ENCODE measurements around the gene PPFIBP2. TPM values are rescaled to one million over a fixed set of nuclear protein-coding genes. Genes with fewer than 3 reads are reported as not detected.

The PPFIBP2 gene
- total RNA-seq, 1 experiment from 2014 or later, result 5.7 TPM

- TF ChIP-seq EZH2 (IDR thresholded peaks at IDR 0.05; ENCODE audit: borderline replicate concordance, low read depth, low read length, poor library complexity, severe bottlenecking), result no peak
- TF ChIP-seq, protein P1, sequence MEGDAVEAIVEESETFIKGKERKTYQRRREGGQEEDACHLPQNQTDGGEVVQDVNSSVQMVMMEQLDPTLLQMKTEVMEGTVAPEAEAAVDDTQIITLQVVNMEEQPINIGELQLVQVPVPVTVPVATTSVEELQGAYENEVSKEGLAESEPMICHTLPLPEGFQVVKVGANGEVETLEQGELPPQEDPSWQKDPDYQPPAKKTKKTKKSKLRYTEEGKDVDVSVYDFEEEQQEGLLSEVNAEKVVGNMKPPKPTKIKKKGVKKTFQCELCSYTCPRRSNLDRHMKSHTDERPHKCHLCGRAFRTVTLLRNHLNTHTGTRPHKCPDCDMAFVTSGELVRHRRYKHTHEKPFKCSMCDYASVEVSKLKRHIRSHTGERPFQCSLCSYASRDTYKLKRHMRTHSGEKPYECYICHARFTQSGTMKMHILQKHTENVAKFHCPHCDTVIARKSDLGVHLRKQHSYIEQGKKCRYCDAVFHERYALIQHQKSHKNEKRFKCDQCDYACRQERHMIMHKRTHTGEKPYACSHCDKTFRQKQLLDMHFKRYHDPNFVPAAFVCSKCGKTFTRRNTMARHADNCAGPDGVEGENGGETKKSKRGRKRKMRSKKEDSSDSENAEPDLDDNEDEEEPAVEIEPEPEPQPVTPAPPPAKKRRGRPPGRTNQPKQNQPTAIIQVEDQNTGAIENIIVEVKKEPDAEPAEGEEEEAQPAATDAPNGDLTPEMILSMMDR (conservative IDR thresholded peaks at IDR 0.05; ENCODE audit: low read depth, low read length), result no peak
- Histone ChIP-seq H3K27ac (ENCODE audit: low read depth, low read length, poor library complexity, severe bottlenecking) (no peak overlapping the region), H3K4me1 (ENCODE audit: insufficient read depth, low read length, poor library complexity, severe bottlenecking) (no peaks in the 10 kb centered on the region), H3K4me3 (ENCODE audit: low read depth, low read length, poor library complexity, severe bottlenecking) (no peak overlapping the region), H3K36me3 (ENCODE audit: insufficient read depth, low read length, poor library complexity, severe bottlenecking) (no peaks in the 10 kb centered on the region), H3K9me3 (ENCODE audit: low read depth, low read length, poor library complexity, severe bottlenecking) (no peaks in the 10 kb centered on the region), H3K27me3 (replicated peaks; ENCODE audit: insufficient read depth, low read depth, low read length, poor library complexity) (peaks cover 18% of the 10 kb centered on the region)
- no TSS peak for BruUV-seq (replicated peaks)
- ChIA-PET CTCF (no interaction called here), POLR2A (ENCODE audit: low non-redundant PET) (no interaction called here)
- intact Hi-C loops (cut with micrococcal nuclease; ENCODE audit: unreplicated experiment), result loop anchor here (5.0 to 10.0 kb wide), 4 partner anchors 180 to 880 kb away; partner anchors contain the start of gene PPFIBP2
- DNase-seq (ENCODE audit: low spot score), result no peak
These were observed 178.6 kb downstream of the PPFIBP2 start for GRCh38 chr11:7692426-7692825.

GRCh38 chr11:7694235-7694634, 180.4 kb downstream of the PPFIBP2 start:
- no peak overlapping the region for H3K4me3 ChIP-seq (ENCODE audit: low read depth, low read length, poor library complexity, severe bottlenecking)
- H3K27me3 ChIP-seq (replicated peaks; ENCODE audit: insufficient read depth, low read depth, low read length, poor library complexity), result peaks cover 26% of the 10 kb centered on the region
- no peaks in the 10 kb centered on the region for H3K9me3 ChIP-seq (ENCODE audit: low read depth, low read length, poor library complexity, severe bottlenecking)
- TF ChIP-seq, protein P1 (conservative IDR thresholded peaks at IDR 0.05; ENCODE audit: low read depth, low read length), result no peak
- POLR2A ChIA-PET (ENCODE audit: low non-redundant PET), result no interaction called here
- no peaks in the 10 kb centered on the region for H3K36me3 ChIP-seq (ENCODE audit: insufficient read depth, low read length, poor library complexity, severe bottlenecking)
- intact Hi-C loops (cut with micrococcal nuclease; ENCODE audit: unreplicated experiment), result loop anchor here (5.0 to 10.0 kb wide), 4 partner anchors 182 to 882 kb away; partner anchors contain the start of gene PPFIBP2
- CTCF ChIA-PET, result interaction anchor here (0.6 to 0.7 kb wide), 4 partner anchors 17 to 122 kb away, joined by 4 to 21 read pairs (median 10); no protein-coding TSS in a partner anchor
- H3K27ac ChIP-seq (ENCODE audit: low read depth, low read length, poor library complexity, severe bottlenecking), result no peak overlapping the region
- DNase-seq (ENCODE audit: low spot score), result no peak
- no TSS peak for BruUV-seq (replicated peaks)
- H3K4me1 ChIP-seq (ENCODE audit: insufficient read depth, low read length, poor library complexity, severe bottlenecking), result no peaks in the 10 kb centered on the region

GRCh38 chr11:7696424-7696823, 182.6 kb downstream of the PPFIBP2 start:
- Histone ChIP-seq H3K4me3 (ENCODE audit: low read depth, low read length, poor library complexity, severe bottlenecking) (no peak overlapping the region), H3K4me1 (ENCODE audit: insufficient read depth, low read length, poor library complexity, severe bottlenecking) (no peaks in the 10 kb centered on the region), H3K27me3 (replicated peaks; ENCODE audit: insufficient read depth, low read depth, low read length, poor library complexity) (peaks cover 26% of the 10 kb centered on the region), H3K9me3 (ENCODE audit: low read depth, low read length, poor library complexity, severe bottlenecking) (no peaks in the 10 kb centered on the region), H3K36me3 (ENCODE audit: insufficient read depth, low read length, poor library complexity, severe bottlenecking) (no peaks in the 10 kb centered on the region), H3K27ac (ENCODE audit: low read depth, low read length, poor library complexity, severe bottlenecking) (no peak overlapping the region)
- no TSS peak for BruUV-seq (replicated peaks)
- intact Hi-C loops (cut with micrococcal nuclease; ENCODE audit: unreplicated experiment), result loop anchor here (10.0 kb wide), 1 partner anchor 398 kb away; no protein-coding TSS in a partner anchor
- DNase-seq (ENCODE audit: low spot score), result no peak
- POLR2A ChIA-PET (ENCODE audit: low non-redundant PET), result no interaction called here
- CTCF ChIA-PET, result no interaction called here
- no peak for TF ChIP-seq EZH2 (IDR thresholded peaks at IDR 0.05; ENCODE audit: borderline replicate concordance, low read depth, low read length, poor library complexity, severe bottlenecking)
- TF ChIP-seq, protein P1 (conservative IDR thresholded peaks at IDR 0.05; ENCODE audit: low read depth, low read length), result no peak

Other genes starting within 250 kb of the PPFIBP2 start
- not detected in 2 replicates for gene OLFML1, start 28.5 kb upstream of the PPFIBP2 start, total RNA-seq (2021)
- gene CYB5R2, start 159.5 kb downstream of the PPFIBP2 start, total RNA-seq (2021), result 6.2 and 6.9 TPM in 2 replicates
- not detected in 2 replicates for gene OVCH2, start 192.5 kb downstream of the PPFIBP2 start, total RNA-seq (2021)